Cardiac septum (tissue), 1 donor: Measurements from ENCODE around the gene NDUFB10. TPM values are rescaled to one million over a fixed set of nuclear protein-coding genes. Genes with fewer than 3 reads are reported as not detected.
A peak's percentile ranks its signal among the peaks of the same experiment; 100 is the strongest.

Source experiments
- DNase-seq: peaks from one replicate; pipeline ENCODE4 v3.0.0-alpha.2; 2020; ENCODE audit warnings: low spot score
- intact Hi-C: fragments of 100-400 bp; cut with DNase I; formaldehyde crosslinking; loops from one replicate; pipeline ENCODE4 v1.14.0; 2022
- total RNA-seq: library from RNA; stranded (reverse); fragmentation: NEBNext Ultra II Directional; extraction: Animal tissue kit (Norgen Biotek cat#: 25700); gene quantifications from one replicate; pipeline ENCODE4 v1.2.1, GENCODE V29; 2021
- donor health status: DM: no; HTN: no; CAD: no.

Gene NDUFB10
- total RNA-seq, 1 donor from 2014 or later = 390 TPM

DNA sequence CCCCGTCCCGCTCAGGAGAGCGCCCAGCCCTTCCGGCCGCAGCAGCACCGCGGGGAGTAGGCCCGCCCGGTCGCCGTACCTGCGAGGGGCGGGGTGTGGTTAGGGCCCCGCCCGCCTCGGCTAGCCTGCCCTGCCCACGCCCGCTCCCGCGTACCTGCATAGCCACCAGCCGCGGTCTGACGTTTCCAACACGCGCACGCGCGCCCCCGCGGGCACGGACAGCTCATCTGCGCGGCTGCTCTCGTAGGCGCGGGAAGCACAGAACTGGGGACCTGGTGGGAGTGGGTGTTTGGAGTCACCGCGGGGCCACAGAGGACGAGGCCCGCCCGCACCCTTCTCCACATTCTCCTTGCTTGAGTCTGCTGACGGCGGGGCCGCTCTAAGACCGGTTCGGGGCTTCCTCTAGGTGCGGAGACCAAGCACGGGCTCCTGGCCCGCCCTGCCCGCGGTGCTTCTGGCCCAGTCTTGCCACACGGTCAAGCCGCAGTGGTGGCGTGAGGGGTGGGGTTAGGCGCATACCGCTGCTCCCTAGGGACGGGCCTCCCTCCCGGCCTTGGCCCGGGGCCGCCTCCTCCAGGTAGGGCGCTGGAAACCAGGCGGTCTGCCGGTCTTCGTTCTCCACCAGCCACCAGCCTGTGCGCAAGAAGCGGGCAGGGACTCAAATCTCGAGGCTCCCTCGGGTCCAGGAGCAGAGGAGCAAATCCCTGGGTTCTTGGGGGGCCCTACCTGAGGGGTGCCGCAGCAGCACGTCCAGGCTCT, 20.1 kb downstream of the NDUFB10 start:
- intact Hi-C loops = no loop called here
- no peak for DNase-seq

DNA sequence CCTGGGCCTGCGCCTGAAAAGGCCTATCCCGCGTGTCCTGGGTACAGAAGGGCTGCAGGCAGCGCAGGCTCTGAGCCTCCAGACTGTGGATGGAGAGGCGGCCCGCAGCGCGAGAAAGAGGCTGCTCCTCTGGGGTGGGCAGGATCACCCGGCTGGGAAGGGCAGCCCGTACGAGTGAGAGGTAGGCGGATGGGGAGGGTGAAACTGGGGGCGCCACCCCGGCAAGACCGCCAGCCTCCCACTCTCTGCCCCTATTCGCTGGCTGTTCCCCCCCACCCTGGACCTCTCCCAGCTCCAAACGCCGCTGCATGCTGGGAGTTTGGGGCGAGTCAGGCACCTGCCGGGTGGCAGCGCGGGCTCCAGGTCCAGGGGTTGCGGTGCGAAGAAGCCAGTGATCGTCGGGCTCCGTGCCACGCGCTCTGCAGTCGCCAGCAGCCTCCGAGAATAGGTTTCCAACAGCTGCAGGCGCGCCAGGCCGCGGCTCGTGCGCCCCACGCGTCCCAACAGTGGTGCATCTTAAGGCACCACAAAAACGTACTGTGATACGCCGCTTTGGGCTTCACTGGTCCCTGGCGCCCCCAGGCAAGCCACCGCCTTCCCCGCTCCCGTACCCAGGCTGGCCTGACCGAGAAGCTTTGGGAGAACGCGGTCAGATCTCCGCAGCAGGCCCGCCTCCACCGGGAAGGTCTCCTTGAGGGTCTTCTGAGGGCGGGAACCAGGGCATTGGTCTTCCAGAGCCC, 20.9 kb downstream of the NDUFB10 start:
- DNase-seq = no peak
- intact Hi-C loops = no loop called here

DNA sequence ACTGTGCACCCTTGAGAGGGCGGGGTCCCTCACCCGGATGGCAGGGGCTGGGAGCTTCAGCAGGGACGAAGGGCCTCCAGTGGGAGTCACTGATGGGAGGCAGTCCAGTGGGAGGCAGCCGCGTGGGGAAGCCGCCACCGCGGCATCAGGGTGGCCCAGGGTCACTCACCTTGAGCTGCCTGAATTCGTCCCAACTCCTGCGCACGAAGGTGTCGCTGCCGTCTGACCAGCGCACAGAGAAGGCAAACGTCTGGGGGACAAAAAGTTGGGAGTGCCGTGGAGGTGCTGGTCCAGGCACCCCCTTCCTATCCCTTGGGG, 21.4 kb downstream of the NDUFB10 start:
- DNase-seq = no peak
- intact Hi-C loops = no loop called here

DNA sequence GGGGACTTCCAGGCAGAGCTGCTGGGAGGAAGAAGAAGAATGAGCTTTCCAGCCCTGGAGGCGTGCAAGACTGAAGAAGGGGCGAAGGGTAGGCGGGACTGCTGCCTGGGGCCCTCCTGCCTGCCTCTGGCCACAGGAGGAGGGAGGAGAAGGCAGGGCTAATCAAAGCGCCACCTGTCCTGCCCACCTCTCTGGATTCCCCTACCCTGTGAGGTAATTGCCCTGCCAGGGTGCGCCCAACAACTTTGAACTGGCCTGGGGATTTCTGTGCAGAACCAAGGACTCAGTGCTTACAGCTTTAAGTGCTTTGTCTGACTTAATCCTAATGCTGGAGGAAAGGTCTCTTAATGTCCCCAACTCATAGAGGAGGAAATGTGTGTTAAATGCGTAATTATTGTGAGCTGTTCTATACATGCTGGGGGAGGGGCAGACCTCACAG, 22.1 kb downstream of the NDUFB10 start, which contains the start of gene NOXO1:
Gene NOXO1 (minus strand): TSS at position 72 of the 439 bp plus-strand sequence. CDS start 290 bp downstream, outside the sequence.
- intact Hi-C loops = no loop called here
- DNase-seq = no peak

DNA sequence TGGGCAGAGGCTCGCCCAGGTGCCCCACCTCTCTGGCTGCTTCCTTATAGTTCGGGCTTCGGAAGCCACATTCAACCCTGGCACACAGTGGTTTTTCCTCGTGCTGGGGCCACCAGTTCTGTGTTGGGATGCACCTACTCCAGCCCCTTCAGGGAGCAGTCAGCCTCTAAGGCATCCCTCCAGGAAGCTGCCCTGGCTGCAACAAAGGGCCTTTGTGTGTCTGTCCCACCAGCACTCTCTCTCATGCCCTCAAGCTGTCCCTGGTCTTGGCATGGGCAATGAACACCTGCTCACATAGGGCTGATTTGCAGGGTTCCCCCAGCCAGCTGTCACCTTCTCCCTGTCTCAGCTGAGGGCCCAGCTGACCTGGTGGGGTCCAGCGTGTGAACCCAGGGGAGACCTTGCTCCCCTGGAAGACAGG, 22.7 kb downstream of the NDUFB10 start:
- no peak for DNase-seq
- intact Hi-C loops = no loop called here

DNA sequence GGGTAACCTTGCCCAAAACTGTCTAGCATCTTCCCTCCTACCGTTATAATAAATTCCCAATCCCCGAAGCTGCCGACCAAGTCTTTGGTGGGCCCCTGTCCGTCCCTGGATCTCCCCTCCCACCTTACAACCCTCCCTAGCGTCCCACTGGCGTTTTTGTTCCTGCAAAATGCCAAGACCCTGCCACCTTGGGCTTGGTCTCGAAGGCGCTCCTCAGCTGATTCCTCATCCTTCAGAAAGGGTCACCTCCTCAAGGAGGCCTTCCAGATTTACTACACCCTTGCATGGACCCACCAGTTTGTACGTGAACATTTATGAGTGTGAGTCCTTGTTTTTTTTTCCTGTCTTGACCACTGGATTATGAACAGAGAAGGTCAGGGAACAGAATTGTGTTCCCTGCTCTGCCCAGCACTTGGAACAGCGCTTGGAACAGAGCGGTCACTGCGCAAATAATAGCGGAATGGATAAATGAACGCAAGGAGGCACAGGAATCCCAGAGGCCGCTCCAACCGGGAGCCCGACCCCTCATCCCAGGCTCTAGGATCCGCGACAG, 23.7 kb downstream of the NDUFB10 start:
- intact Hi-C loops = no loop called here
- DNase-seq = no peak

DNA sequence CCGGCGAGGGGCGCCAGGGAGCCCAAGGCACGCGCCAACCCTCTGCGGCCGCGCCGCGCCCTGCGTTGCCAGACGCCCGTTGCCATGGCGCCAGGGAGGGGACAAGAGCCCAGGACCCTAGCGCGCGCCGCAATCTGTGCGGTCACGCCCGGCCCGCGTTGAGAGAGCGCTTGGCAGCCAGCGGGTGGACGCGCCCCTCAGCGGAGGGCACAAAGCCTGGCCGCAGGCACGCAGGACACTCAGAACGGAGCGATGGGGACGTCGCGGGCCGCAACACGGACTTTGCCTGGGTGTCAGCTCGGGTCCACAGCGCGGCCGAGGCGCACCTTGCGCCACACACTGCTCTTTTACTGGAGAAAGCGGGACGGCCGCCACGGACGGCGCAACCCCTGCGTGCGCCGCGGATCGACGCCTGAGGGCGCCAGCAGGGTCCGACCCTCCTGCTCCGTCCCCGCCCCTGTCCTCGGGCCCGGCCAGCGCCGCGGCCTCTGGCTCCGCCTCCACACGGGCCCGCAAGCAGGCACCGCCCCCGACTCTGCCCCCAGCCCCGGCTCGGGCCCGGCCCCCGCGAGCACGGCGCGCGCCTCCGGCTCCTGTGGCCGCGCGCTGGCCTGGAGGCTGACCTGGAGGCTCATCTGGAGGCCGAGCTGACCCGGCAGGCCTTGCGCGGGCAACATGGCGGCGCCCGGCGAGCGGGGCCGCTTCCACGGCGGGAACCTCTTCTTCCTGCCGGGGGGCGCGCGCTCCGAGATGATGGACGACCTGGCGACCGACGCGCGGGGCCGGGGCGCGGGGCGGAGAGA, 24.4 kb downstream of the NDUFB10 start, which contains the start of gene GFER:
Gene GFER (plus strand): TSS at position 650 of the 803 bp plus-strand sequence. CDS start 26 bp downstream, at position 676.
- intact Hi-C loops = no loop called here
- peak; percentile 95 for DNase-seq

DNA sequence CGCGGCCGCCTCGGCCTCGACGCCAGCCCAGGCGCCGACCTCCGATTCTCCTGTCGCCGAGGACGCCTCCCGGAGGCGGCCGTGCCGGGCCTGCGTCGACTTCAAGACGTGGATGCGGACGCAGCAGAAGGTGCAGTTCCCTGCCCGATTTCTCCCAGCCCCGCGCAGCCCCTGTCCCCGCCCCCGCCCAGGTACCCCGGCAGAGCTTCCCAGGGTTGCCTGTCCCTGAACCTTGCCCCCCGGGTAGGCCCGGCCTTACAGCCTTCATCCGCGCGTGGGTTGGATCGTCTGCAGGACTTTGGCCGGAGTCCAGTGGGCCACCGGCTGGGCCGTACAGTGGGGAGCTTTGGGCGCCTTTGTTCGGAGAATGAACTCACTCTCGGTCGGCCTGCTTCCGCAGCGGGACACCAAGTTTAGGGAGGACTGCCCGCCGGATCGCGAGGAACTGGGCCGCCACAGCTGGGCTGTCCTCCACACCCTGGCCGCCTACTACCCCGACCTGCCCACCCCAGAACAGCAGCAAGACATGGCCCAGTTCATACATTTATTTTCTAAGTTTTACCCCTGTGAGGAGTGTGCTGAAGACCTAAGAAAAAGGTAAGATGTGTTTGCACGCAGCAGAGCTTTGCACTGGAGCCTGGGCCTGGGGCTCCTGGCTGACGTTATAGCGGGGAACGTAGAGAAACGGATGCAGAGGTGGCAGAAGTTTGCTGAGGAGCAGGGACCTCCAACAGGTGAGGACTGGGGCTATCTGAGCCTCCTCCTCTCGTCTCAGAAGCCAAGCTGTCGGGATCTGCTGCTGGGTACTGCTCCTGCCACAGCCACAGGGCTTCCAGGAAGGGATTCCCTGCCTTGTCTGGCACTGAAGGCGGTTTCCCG, 25.2 kb downstream of the NDUFB10 start:
- intact Hi-C loops = no loop called here
- DNase-seq = no peak

DNA sequence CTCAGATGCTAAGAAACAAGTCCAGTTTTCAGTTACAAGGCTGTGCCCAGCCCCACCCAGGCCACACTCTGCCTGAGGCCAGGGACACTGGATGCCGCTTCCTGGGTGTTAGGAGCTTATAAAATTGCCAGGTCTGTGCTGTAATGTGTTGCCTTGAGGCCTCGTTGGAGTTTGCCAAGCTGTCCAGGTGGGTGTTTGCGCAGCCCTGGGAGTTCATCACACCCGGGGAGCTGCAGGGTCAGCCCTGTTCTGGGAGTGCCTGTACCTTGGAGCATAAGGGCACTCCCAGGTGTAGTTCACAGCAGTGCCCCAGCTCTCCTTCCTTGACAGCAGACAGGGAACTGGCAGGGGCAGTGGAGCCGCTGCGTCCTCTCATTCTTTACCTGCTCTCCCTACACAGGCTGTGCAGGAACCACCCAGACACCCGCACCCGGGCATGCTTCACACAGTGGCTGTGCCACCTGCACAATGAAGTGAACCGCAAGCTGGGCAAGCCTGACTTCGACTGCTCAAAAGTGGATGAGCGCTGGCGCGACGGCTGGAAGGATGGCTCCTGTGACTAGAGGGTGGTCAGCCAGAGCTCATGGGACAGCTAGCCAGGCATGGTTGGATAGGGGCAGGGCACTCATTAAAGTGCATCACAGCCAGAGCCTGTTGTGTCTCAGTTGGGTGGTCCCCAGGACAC, 26.3 kb downstream of the NDUFB10 start:
- intact Hi-C loops = no loop called here

DNA sequence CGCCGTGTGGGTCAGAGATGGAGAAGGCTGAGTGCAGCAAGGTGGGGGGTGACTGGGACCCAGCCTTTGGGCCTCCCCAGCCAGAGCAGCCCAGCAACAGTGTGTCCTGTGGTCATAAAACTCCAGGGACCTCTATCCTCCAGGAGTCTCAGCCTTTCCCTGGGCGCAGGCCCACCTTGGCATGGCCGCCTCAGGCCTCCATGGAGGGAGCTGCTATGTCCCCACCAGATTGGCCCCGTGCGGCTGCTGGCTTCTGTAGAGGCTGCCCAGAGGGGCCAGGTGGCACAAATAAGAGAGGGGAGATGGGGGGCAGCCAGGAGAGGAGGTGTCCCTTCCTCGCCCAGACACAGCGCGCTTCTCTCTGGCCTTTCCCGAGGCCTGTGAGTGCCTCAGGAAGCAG, 27.9 kb downstream of the NDUFB10 start:
- intact Hi-C loops = no loop called here
- no peak for DNase-seq

More for the DNA sequence above, 26.3 kb downstream of the NDUFB10 start:
- no peak for DNase-seq

DNA sequence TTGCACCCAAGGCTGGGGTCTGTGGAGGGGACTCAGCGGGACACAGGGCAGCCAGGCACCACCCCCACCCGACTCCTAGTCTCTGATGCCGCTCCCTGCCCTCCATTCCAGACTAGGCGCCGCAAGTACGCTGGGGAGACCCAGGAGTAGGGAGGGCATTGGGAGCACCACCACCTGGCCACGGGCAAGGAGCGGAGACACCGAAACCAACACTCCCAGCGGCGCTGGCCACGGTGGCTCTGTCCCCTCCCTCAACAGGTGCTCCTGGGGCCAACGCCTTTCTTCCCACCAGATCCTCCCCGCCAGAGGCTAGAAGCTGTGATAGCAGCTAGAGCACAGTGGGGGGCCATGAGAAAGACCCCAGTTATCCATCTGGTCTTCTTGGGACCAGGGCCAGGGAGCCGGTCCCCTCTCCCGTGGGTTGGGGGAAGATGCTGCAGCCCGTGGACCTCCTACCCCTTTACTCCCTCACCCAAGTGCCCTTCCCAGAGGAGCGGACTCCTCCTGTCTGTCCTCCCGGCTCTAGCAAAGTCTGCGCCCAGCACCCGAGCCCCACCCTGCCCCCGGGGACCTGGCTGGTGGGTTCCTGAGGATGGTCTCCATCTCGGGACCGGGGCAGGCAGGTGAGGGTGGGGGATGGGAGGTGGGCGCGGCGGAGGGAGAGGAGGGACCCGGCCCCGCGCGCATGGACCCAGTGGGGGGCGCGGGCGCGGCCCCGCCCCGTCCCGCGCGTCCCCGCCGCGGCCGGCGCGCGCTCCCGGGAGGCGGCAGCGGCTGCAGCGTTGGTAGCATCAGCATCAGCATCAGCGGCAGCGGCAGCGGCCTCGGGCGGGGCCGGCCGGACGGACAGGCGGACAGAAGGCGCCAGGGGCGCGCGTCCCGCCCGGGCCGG, 30.1 kb downstream of the NDUFB10 start, which contains the start of gene SYNGR3:
Gene SYNGR3 (plus strand): TSS at position 762 of the 892 bp plus-strand sequence. CDS start 133 bp downstream, outside the sequence.
- no peak for DNase-seq
- intact Hi-C loops = no loop called here

DNA sequence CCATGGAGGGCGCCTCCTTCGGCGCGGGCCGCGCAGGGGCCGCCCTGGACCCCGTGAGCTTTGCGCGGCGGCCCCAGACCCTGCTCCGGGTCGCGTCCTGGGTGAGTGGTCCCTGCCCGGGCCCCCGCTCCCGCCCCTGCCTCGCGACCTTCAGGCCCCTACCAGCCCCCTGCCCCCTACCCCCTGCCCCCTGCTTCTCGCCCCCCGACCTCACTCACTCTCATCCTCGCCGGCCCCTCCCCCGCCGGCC, 30.7 kb downstream of the NDUFB10 start:
- intact Hi-C loops = no loop called here
- no peak for DNase-seq

DNA sequence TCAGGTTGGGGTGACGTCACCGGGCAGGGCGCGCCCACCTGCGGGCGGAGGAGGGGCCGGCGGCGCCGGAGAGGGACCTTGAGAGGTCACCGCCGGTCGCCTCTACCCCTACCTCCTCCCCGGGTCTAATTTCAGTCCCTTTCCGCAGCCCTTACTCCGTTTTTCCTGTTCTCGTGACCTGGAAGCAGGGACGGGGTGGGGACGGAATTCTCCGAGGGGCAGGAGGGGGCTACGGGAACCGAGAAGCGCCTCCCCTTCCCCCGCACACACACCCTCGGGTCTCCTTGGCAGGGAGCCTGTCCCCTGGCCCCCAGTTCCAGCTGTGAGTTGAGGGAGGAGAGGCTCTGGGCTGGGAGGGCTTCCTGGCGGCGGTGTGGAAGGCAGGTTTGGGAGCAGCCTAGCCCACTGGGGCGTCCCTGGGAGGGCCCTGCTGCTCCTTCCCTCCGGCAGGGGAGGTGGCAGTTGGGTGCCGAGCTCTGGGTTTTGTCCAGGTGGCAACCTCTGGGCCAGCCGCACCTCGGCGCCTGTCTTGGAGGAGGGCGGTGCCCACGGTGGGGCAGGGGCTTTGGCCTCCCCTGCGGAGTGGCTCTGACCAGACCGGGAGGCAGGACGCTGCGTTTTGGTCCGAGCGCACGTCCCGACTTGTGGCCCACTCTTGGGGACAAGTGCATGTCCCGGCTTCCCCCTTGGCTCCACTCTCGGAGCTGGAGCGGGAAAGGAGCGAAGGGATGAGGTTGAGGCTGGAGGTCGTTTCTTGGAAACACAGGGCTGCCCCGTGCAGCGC, 31.2 kb downstream of the NDUFB10 start:
- intact Hi-C loops = no loop called here

DNA sequence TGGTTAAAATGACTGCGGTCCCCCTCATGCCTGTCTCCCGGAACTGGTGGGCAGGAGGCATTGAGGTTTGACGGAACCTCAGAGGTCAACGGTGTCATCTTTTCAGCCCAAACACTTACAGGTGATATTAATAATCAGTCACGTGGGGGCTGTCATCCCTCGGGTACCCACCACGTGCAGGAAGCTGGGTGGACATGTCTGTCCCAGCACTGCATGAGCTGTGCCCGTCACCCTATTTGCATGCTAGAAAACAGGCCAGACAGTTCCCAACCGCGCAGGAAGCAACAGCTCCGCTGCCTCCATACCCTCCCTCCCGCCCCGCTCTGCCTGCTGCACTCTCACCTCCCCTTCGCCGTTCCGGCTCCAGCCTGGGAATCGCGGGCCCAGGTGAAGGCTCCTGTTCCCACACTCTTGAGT, 31.8 kb downstream of the NDUFB10 start:
- intact Hi-C loops = no loop called here
- DNase-seq = no peak

More for the DNA sequence above, 31.2 kb downstream of the NDUFB10 start:
- DNase-seq = no peak

DNA sequence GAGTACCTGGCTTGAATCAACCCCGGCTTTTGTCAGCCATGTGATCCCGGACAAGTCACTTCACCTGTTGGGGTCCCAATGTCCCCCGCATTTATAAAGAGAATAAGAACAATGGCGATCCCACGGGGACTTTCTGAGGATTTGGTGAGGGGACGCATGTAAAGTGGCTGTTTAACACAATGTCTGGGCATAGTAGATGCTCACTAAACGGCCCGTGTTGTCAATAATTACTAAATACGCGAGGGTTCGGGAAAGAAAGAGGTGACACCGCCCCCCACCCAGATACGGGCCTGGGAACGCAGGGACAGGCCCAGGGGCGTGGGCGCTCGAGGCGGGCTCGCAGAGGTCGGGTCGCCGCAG, 32.2 kb downstream of the NDUFB10 start:
- no peak for DNase-seq
- intact Hi-C loops = no loop called here

DNA sequence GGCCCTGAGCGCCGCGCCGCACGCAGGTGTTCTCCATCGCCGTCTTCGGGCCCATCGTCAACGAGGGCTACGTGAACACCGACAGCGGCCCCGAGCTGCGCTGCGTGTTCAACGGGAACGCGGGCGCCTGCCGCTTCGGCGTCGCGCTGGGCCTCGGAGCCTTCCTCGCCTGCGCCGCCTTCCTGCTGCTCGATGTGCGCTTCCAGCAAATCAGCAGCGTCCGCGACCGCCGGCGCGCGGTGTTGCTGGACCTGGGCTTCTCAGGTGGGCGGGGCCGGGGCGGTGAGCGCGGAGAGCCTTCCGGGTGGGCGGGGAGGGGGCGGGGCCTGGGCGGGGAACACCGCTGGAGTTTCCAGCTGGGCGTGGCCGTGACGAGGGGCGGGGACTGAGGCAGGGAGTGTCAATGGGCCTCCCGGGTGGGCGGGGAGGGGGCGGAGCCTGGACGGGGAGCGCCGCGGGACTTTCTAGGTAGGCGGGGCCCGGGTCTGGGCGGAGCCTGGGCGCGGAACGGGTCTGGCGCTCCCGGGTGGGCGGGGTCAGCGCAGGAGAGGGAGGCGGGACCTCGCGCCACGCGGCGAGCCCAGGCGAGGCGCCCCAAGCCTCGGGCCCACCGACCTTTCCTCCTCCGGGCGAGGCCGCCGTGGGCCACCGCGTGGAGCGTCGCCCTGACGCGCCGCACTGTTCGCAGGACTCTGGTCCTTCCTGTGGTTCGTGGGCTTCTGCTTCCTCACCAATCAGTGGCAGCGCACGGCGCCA, 32.8 kb downstream of the NDUFB10 start:
- intact Hi-C loops = no loop called here

More for the DNA sequence above, 32.8 kb downstream of the NDUFB10 start:
- peak; percentile 99 for DNase-seq
